ENCODE measurements around the gene IRS1.

- TF ChIP-seq GATA2 (IDR thresholded peaks at IDR 0.05; ENCODE audit: low read depth, low read length) (no peak), GATA3 (IDR thresholded peaks at IDR 0.05; ENCODE audit: low read depth, low read length) (no peak)
Observed at GRCh38 chr2:226799976-226800940, 638 bp upstream of the IRS1 start.
